Measurements from ENCODE around the gene CFAP57. TPM values are rescaled to one million over a fixed set of nuclear protein-coding genes. Genes with fewer than 3 reads are reported as not detected.

The CFAP57 gene
- total and polyA plus RNA-seq, 2 of the 13 experiments (the other 11 are each of a cell fraction or from before 2014, with no cell fraction given): 0.01 TPM; not detected in 1

- peaks cover 8 to 46% of the 10 kb centered on the region in 2 experiments; a peak in 4 of 5 replicates for H3K27me3 ChIP-seq (ENCODE audit: control insufficient read depth in 1 of 2, insufficient read depth in 2 of 2, low read length in 2 of 2)
- H3K79me2 ChIP-seq (ENCODE audit: insufficient read depth, low read length): no peaks in the 10 kb centered on the region
- DNase-seq (ENCODE audit: low spot score) (no peak), ATAC-seq (no peak), FAIRE-seq (no peak)
- no TSS peak for BruUV-seq (replicated peaks)
- H3K27ac ChIP-seq (ENCODE audit: extremely low read length, insufficient read depth, low read length): no peak overlapping the region
- no peaks in the 10 kb centered on the region for H4K20me1 ChIP-seq (ENCODE audit: insufficient read depth, low read length)
- ChIA-PET POLR2A (no interaction called here), CTCF (ENCODE audit: low intra/inter-chr PET ratio, low total read pairs) (no interaction called here)
- WGBS (ENCODE audit: low lambda C conversion rate): 9% methylated on average over 9 of the region's 9 CpGs
- intact Hi-C loops (cut with micrococcal nuclease; ENCODE audit: unreplicated experiment): no loop called here
- no peaks in the 10 kb centered on the region for H3K9me3 ChIP-seq (ENCODE audit: low read length)
- H3K9ac ChIP-seq (ENCODE audit: insufficient read depth, low read depth, low read length): no peak overlapping the region
- no peak overlapping the region for H2AFZ ChIP-seq (ENCODE audit: low read length)
- H3K4me3 ChIP-seq (replicated peaks in 1 of 3; ENCODE audit: insufficient read depth in 1 of 3, low read depth in 2 of 3, low read length in 3 of 3): no peak overlapping the region
- no peaks in the 10 kb centered on the region for H3K36me3 ChIP-seq (replicated peaks in 1 of 2; ENCODE audit: control insufficient read depth in 1 of 2, insufficient read depth in 2 of 2, low read length in 2 of 2)
- no peak overlapping the region for H3K4me2 ChIP-seq (ENCODE audit: low read depth, low read length)
- TF ChIP-seq REST (IDR thresholded peaks at IDR 0.05; ENCODE audit: borderline replicate concordance in 1 of 2, low read depth in 1 of 2, low read length in 2 of 2): peak in 1 of 2 experiments; percentile 21; a peak in 2 of 4 replicates
- no peak for TF ChIP-seq PRDM10 (CRISPR knock-in tag; IDR thresholded peaks at IDR 0.05; ENCODE audit: low read depth)
- in situ Hi-C loops (cut with HindIII; ENCODE audit: extremely low pct_ligation_motif_present, low pct_unique_long_range_greater_than_20kb): no loop called here
- no peaks in the 10 kb centered on the region for H3K4me1 ChIP-seq (ENCODE audit: insufficient read depth, low read length)
Measured at GRCh38 chr1:43222879-43223278, 50.7 kb downstream of the CFAP57 start.
